Neural crest cell (in vitro differentiated cells): ENCODE data around the gene PLXNA1. TPM values are rescaled to one million over a fixed set of nuclear protein-coding genes. Genes with fewer than 3 reads are reported as not detected.

Experiments used
- DNase-seq: peaks from one replicate; pipeline ENCODE4 v3.0.0; 2021; ENCODE audit warnings: low read depth, mixed read lengths, low spot score
- H3K27ac Mint-ChIP-seq: one replicate; pipeline ENCODE4 v1.8.0; 2021; ENCODE audit warnings: mild to moderate bottlenecking, mixed read lengths; ENCODE audit not compliant: unreplicated experiment
- H3K27me3 Mint-ChIP-seq: 2 replicates; pipeline ENCODE4 v1.8.0; 2021; ENCODE audit warnings: low read depth, mild to moderate bottlenecking, mixed read lengths
- H3K36me3 Mint-ChIP-seq: 2 replicates; pipeline ENCODE4 v1.8.0; 2021; ENCODE audit warnings: low read depth, mild to moderate bottlenecking, mixed read lengths
- H3K4me1 Mint-ChIP-seq: 2 replicates; pipeline ENCODE4 v1.8.0; 2021; ENCODE audit warnings: mixed read lengths
- H3K4me3 Mint-ChIP-seq: one replicate; pipeline ENCODE4 v1.8.0; 2021; ENCODE audit warnings: mild to moderate bottlenecking, mixed read lengths
- H3K9me3 Mint-ChIP-seq: 2 replicates; pipeline ENCODE4 v1.8.0; 2021; ENCODE audit warnings: mixed read lengths
- total RNA-seq: library from RNA; stranded (reverse); gene quantifications from 2 replicates; pipeline ENCODE4 v1.2.1, GENCODE V29; 2021
- TF ChIP-seq, protein P1 (sequence below): fragments of 200-600 bp; sonication (generic); conservative IDR thresholded peaks from 2 replicates; pipeline ENCODE4 v1.5.0; 2021; ENCODE audit warnings: antibody characterized with exemption, mild to moderate bottlenecking

PLXNA1 gene
- total RNA-seq, 1 donor from 2014 or later = 94.0 TPM

- peaks cover 23% of the 10 kb centered on the region for H3K4me1 Mint-ChIP-seq
- no peaks in the 10 kb centered on the region for H3K27me3 Mint-ChIP-seq
- no peak overlapping the region for H3K27ac Mint-ChIP-seq
- TF ChIP-seq, protein P1, sequence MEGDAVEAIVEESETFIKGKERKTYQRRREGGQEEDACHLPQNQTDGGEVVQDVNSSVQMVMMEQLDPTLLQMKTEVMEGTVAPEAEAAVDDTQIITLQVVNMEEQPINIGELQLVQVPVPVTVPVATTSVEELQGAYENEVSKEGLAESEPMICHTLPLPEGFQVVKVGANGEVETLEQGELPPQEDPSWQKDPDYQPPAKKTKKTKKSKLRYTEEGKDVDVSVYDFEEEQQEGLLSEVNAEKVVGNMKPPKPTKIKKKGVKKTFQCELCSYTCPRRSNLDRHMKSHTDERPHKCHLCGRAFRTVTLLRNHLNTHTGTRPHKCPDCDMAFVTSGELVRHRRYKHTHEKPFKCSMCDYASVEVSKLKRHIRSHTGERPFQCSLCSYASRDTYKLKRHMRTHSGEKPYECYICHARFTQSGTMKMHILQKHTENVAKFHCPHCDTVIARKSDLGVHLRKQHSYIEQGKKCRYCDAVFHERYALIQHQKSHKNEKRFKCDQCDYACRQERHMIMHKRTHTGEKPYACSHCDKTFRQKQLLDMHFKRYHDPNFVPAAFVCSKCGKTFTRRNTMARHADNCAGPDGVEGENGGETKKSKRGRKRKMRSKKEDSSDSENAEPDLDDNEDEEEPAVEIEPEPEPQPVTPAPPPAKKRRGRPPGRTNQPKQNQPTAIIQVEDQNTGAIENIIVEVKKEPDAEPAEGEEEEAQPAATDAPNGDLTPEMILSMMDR = no peak
- no peak overlapping the region for H3K4me3 Mint-ChIP-seq
- DNase-seq = no peak
- H3K9me3 Mint-ChIP-seq = no peaks in the 10 kb centered on the region
- no peaks in the 10 kb centered on the region for H3K36me3 Mint-ChIP-seq
Measured at GRCh38 chr3:126937533-126937932, 45.4 kb upstream of the PLXNA1 start.

DNA sequence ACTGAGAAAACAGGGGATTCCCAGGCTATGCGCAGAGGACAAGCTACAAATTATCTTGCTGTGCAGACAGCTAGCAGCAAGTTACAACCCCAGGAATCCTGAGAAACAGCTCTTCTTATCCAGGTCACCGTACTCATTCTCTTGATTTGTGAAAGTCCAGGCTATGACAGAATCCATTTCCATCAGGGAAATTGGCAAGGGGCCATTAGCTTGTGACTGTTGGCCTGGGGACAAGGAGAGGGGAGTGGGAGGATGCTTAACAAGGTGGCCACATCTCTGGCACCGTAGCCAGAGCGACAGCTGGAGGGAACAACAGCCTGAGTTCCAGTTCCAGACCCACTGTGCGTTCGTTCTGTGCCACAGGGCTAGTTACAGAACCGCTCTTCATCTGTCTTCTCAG lies 44.9 kb upstream of the PLXNA1 start:
- Mint-ChIP-seq H3K27me3 (no peaks in the 10 kb centered on the region), H3K27ac (no peak overlapping the region), H3K4me3 (no peak overlapping the region), H3K4me1 (peaks cover 23% of the 10 kb centered on the region), H3K36me3 (no peaks in the 10 kb centered on the region), H3K9me3 (no peaks in the 10 kb centered on the region)
- TF ChIP-seq, protein P1 = no peak
- no peak for DNase-seq

- no peaks in the 10 kb centered on the region for H3K36me3 Mint-ChIP-seq
- peaks cover 21% of the 10 kb centered on the region for H3K4me1 Mint-ChIP-seq
- TF ChIP-seq, protein P1 = no peak
- no peak for DNase-seq
- H3K27me3 Mint-ChIP-seq = no peaks in the 10 kb centered on the region
- no peaks in the 10 kb centered on the region for H3K9me3 Mint-ChIP-seq
- H3K27ac Mint-ChIP-seq = no peak overlapping the region
- no peak overlapping the region for H3K4me3 Mint-ChIP-seq
Measured at GRCh38 chr3:126938520-126939337, 44.2 kb upstream of the PLXNA1 start.

- no peaks in the 10 kb centered on the region for H3K27me3 Mint-ChIP-seq
- no peak for DNase-seq
- H3K27ac Mint-ChIP-seq = peak overlapping the region; percentile 85
- H3K4me3 Mint-ChIP-seq = no peak overlapping the region
- H3K36me3 Mint-ChIP-seq = no peaks in the 10 kb centered on the region
- TF ChIP-seq, protein P1 = peak; percentile 25
- peaks cover 18% of the 10 kb centered on the region for H3K4me1 Mint-ChIP-seq
- no peaks in the 10 kb centered on the region for H3K9me3 Mint-ChIP-seq
Measured at GRCh38 chr3:126939338-126939718, 43.6 kb upstream of the PLXNA1 start.

- Mint-ChIP-seq H3K4me3 (no peak overlapping the region), H3K36me3 (no peaks in the 10 kb centered on the region), H3K9me3 (no peaks in the 10 kb centered on the region), H3K27ac (no peak overlapping the region), H3K4me1 (peaks cover 18% of the 10 kb centered on the region), H3K27me3 (no peaks in the 10 kb centered on the region)
- TF ChIP-seq, protein P1 = no peak
- DNase-seq = no peak
Measured at GRCh38 chr3:126939733-126940132, 43.2 kb upstream of the PLXNA1 start.
